Glutamatergic neuron (in vitro differentiated cells): Measurements from ENCODE around the gene IZUMO2. TPM values are rescaled to one million over a fixed set of nuclear protein-coding genes. Genes with fewer than 3 reads are reported as not detected.
A peak's percentile ranks its signal among the peaks of the same experiment; 100 is the strongest.

Experiments used
- DNase-seq: peaks from one replicate; pipeline ENCODE4 v3.0.0; 2022
- H3K27ac Mint-ChIP-seq: one replicate; pipeline ENCODE4 v1.8.0; 2020; ENCODE audit warnings: mild to moderate bottlenecking, mixed read lengths, inconsistent platforms; ENCODE audit not compliant: unreplicated experiment
- H3K27me3 Mint-ChIP-seq: one replicate; pipeline ENCODE4 v1.8.0; 2020; ENCODE audit warnings: mild to moderate bottlenecking, moderate library complexity, mixed read lengths, inconsistent platforms; ENCODE audit not compliant: unreplicated experiment
- H3K36me3 Mint-ChIP-seq: one replicate; pipeline ENCODE4 v1.8.0; 2020; ENCODE audit warnings: mild to moderate bottlenecking, mixed read lengths, inconsistent platforms; ENCODE audit not compliant: unreplicated experiment
- H3K4me1 Mint-ChIP-seq: one replicate; pipeline ENCODE4 v1.8.0; 2020; ENCODE audit warnings: mild to moderate bottlenecking, low read depth, mixed read lengths, inconsistent platforms; ENCODE audit not compliant: unreplicated experiment
- H3K4me3 Mint-ChIP-seq: one replicate; pipeline ENCODE4 v1.8.0; 2020; ENCODE audit warnings: mild to moderate bottlenecking, mixed read lengths, inconsistent platforms; ENCODE audit not compliant: unreplicated experiment
- H3K9me3 Mint-ChIP-seq: one replicate; pipeline ENCODE4 v1.8.0; 2020; ENCODE audit warnings: mild to moderate bottlenecking, moderate library complexity, mixed read lengths, inconsistent platforms; ENCODE audit not compliant: unreplicated experiment
- CTCF ChIP-seq: fragments of 200-600 bp; sonication (generic); IDR thresholded peaks from one replicate; pipeline ENCODE4 v1.5.0; 2021; ENCODE audit not compliant: partially characterized antibody, unreplicated experiment
- long read RNA-seq: library from polyadenylated mRNA; unstranded; transcript quantifications from one replicate; pipeline ENCODE4 v2.0.0, GENCODE V29; 2020; ENCODE audit not compliant: unreplicated experiment
- total RNA-seq: library from RNA; stranded (reverse); fragmentation: NEBNext Ultra II Directional; extraction: Animal tissue kit (Norgen Biotek cat#: 25700); gene quantifications from one replicate; pipeline ENCODE4 v1.2.1, GENCODE V29; 2021; ENCODE audit not compliant: unreplicated experiment

Gene IZUMO2
- total RNA-seq: not detected
- long read RNA-seq: 0 reads

- DNase-seq: peak; percentile 66
Observed at GRCh38 chr19:50162988-50163387, at the start of gene IZUMO2. IZUMO2 (minus strand) TSS chr19:50163281; CDS start chr19:50163194, 87 bp downstream.

GRCh38 chr19:50210425-50210824 is 47.3 kb upstream of the IZUMO2 start:
- no peak for TF ChIP-seq CTCF
- Mint-ChIP-seq H3K27me3 (peaks cover 2% of the 10 kb centered on the region), H3K4me3 (no peak overlapping the region), H3K9me3 (peaks cover 5% of the 10 kb centered on the region), H3K4me1 (no peaks in the 10 kb centered on the region), H3K27ac (no peak overlapping the region), H3K36me3 (no peaks in the 10 kb centered on the region)
- DNase-seq: no peak

More at GRCh38 chr19:50162988-50163387, at the start of gene IZUMO2:
- Mint-ChIP-seq H3K4me3 (peak within 1 kb of the TSS; percentile 72), H3K4me1 (no peaks in the 10 kb centered on the region), H3K27ac (no peak within 1 kb of the TSS), H3K27me3 (peaks cover 7% of the 10 kb centered on the region), H3K36me3 (no peaks in the 10 kb centered on the region), H3K9me3 (peaks cover 4% of the 10 kb centered on the region)
- no peak for TF ChIP-seq CTCF

- H3K27me3 Mint-ChIP-seq: peaks cover 2% of the 10 kb centered on the region
- peaks cover 5% of the 10 kb centered on the region for H3K9me3 Mint-ChIP-seq
- H3K4me3 Mint-ChIP-seq: no peak overlapping the region
- DNase-seq: no peak
- H3K27ac Mint-ChIP-seq: no peak overlapping the region
- H3K4me1 Mint-ChIP-seq: no peaks in the 10 kb centered on the region
- no peaks in the 10 kb centered on the region for H3K36me3 Mint-ChIP-seq
- TF ChIP-seq CTCF: no peak
Observed at GRCh38 chr19:50209131-50209530, 46.0 kb upstream of the IZUMO2 start.

- TF ChIP-seq CTCF: no peak
- no peak overlapping the region for H3K4me3 Mint-ChIP-seq
- no peak overlapping the region for H3K27ac Mint-ChIP-seq
- DNase-seq: no peak
- H3K36me3 Mint-ChIP-seq: no peaks in the 10 kb centered on the region
- H3K4me1 Mint-ChIP-seq: no peaks in the 10 kb centered on the region
- H3K9me3 Mint-ChIP-seq: peaks cover 5% of the 10 kb centered on the region
- H3K27me3 Mint-ChIP-seq: peaks cover 2% of the 10 kb centered on the region
Observed at GRCh38 chr19:50207730-50208129, 44.6 kb upstream of the IZUMO2 start.

- no peak overlapping the region for H3K27ac Mint-ChIP-seq
- H3K4me3 Mint-ChIP-seq: no peak overlapping the region
- H3K4me1 Mint-ChIP-seq: no peaks in the 10 kb centered on the region
Observed at GRCh38 chr19:50206191-50206590, 43.1 kb upstream of the IZUMO2 start.

More at GRCh38 chr19:50206191-50206590, 43.1 kb upstream of the IZUMO2 start:
- peaks cover 5% of the 10 kb centered on the region for H3K9me3 Mint-ChIP-seq
- H3K36me3 Mint-ChIP-seq: no peaks in the 10 kb centered on the region
- no peak for TF ChIP-seq CTCF
- no peak for DNase-seq
- peaks cover 2% of the 10 kb centered on the region for H3K27me3 Mint-ChIP-seq
